Measurements from ENCODE around the gene SYT17. TPM values are rescaled to one million over a fixed set of nuclear protein-coding genes. Genes with fewer than 3 reads are reported as not detected.
"Not testable (repeated sequence)": the region's sequence is repeated elsewhere in the genome, so short reads cannot be mapped to it uniquely, and the experiment has no call there.

SYT17 gene
- total RNA-seq, 2 donors from 2014 or later: 3.9 to 9.2 TPM

DNA sequence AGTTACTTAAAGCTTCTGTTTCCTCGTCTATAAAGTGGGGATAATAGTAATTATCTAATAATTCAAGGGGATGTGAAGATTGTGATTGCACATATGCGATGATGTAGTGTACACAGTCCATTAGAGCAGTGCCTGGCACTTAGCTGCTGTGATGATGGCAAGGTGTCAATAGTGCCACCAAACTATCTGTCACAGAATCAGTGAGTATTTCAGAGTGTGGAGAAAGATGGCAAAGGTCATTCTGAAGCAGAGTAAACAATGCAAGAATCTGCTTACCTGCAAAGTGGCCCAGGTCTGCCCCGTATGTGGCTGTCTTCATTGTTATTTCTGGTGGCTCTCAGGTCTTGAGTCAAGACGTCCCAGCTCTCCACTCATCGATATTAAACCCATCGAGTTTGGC lies 15.1 kb downstream of the SYT17 start:
- no peak overlapping the region for H3K4me3 ChIP-seq
- H3K4me1 ChIP-seq: peaks cover 13% of the 10 kb centered on the region
- H3K36me3 ChIP-seq (replicated peaks in 1 of 2; ENCODE audit: insufficient read depth in 1 of 2, low read depth in 2 of 2): no peaks in the 10 kb centered on the region
- peaks cover 0 to 4% (median 0%) of the 10 kb centered on the region in 3 donors for H3K9me3 ChIP-seq
- intact Hi-C loops (cut with DNase I): no loop called here
- no peak for ATAC-seq
- H3K27me3 ChIP-seq: no peaks in the 10 kb centered on the region
- DNase-seq: no peak
- no peak for TF ChIP-seq POLR2A (IDR thresholded peaks at IDR 0.05)
- TF ChIP-seq, protein P1, sequence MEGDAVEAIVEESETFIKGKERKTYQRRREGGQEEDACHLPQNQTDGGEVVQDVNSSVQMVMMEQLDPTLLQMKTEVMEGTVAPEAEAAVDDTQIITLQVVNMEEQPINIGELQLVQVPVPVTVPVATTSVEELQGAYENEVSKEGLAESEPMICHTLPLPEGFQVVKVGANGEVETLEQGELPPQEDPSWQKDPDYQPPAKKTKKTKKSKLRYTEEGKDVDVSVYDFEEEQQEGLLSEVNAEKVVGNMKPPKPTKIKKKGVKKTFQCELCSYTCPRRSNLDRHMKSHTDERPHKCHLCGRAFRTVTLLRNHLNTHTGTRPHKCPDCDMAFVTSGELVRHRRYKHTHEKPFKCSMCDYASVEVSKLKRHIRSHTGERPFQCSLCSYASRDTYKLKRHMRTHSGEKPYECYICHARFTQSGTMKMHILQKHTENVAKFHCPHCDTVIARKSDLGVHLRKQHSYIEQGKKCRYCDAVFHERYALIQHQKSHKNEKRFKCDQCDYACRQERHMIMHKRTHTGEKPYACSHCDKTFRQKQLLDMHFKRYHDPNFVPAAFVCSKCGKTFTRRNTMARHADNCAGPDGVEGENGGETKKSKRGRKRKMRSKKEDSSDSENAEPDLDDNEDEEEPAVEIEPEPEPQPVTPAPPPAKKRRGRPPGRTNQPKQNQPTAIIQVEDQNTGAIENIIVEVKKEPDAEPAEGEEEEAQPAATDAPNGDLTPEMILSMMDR (IDR thresholded peaks at IDR 0.05): no peak
- peak overlapping the region in 1 of 4 donors; percentile 64 for H3K27ac ChIP-seq
- 79 to 83% methylated on average over 6 of the region's 6 CpGs for WGBS, 2 donors

DNA sequence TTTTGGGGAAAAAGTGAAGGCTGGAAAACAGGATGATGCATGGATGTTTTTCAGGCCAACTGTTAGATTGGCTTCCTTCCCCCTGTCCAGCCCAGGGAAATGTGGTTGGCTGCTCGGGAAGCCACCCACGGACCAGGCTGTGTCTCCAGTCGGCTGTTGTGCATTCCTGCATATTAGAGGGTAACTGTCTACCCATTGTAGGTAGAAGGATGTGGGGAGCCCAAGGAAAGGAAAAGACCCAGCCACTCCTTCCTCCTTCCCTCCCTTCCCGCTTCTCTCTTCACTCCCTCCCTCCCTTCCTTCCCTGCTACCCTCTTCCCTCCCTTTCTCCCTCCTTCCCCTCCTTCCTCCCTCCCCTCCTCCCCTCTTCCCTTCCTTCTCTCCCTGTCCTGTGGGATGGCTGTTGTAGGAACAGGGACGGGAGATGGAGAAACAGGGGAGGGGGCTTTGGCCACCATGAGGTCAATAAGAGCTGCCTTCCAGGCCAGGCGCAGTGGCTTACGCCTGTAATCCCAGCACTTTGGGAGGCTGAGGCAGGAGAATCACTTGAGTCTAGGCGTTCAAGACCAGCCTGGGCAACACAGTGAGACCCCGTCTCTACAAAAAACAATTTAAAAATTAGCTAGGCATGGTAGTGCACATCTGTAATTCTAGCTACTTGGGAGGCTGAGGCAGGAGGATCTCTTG lies 16.9 kb downstream of the SYT17 start:
- Histone ChIP-seq H3K27me3 (no peaks in the 10 kb centered on the region), H3K4me1 (peaks cover 13% of the 10 kb centered on the region), H3K4me3 (no peak overlapping the region), H3K9me3 (peaks cover 0 to 4% (median 0%) of the 10 kb centered on the region in 3 donors), H3K27ac (peak overlapping the region; percentile 20 to 70 (median 52)), H3K36me3 (replicated peaks in 1 of 2; ENCODE audit: insufficient read depth in 1 of 2, low read depth in 2 of 2) (no peaks in the 10 kb centered on the region)
- ATAC-seq (peak; percentile 72), DNase-seq (no peak)
- TF ChIP-seq POLR2A (IDR thresholded peaks at IDR 0.05): no peak
- TF ChIP-seq, protein P1 (IDR thresholded peaks at IDR 0.05): no peak
- WGBS, 2 donors: 62 to 67% methylated on average over 9 of the region's 9 CpGs
- intact Hi-C loops (cut with DNase I): no loop called here

DNA sequence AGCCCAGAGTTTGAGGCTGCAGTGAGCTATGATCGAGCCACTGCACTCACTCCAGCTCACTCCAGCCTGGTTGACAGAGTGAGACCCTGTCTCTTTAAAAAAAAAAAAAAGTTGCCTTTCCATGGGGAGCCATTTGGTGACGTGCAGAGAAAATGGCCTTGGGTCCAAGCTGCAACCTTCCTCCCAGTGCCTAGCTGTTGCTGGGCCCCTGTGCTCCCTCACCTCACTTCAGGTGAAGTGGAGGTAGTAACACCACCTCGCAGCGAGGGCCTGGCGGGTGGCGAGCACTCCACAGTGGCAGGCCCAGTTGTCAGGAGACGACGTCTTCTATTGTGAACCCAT lies 17.4 kb downstream of the SYT17 start:
- 74 to 83% methylated on average over 5 to 8 of the region's 8 CpGs for WGBS, 2 donors
- no peaks in the 10 kb centered on the region for H3K36me3 ChIP-seq (replicated peaks in 1 of 2; ENCODE audit: insufficient read depth in 1 of 2, low read depth in 2 of 2)
- H3K27me3 ChIP-seq: no peaks in the 10 kb centered on the region
- H3K4me1 ChIP-seq: peaks cover 13% of the 10 kb centered on the region
- no peak overlapping the region for H3K27ac ChIP-seq
- intact Hi-C loops (cut with DNase I): no loop called here
- no peak overlapping the region for H3K4me3 ChIP-seq
- DNase-seq (no peak), ATAC-seq (no peak)
- TF ChIP-seq POLR2A (IDR thresholded peaks at IDR 0.05): no peak
- TF ChIP-seq, protein P1 (IDR thresholded peaks at IDR 0.05): no peak
- H3K9me3 ChIP-seq: peaks cover 0 to 4% (median 0%) of the 10 kb centered on the region in 3 donors

DNA sequence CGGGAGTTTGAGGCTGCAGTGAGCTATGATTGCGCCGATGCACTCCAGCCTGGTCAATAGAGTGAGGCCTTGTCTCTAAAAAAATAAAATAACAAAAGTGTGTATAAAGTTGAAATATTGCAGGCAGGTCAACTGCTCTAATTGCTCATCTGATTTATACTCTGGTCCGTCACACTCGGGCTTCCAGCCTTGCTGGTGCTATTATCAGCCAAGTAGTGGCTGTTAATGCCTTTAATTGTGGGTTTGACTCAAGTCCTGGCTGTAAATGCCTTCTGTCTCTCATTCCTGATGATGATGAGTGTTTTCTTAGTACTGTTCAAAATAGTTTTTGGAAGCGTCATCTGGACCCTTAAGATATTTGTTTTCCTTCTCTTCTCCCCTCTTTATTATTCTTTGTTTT lies 18.4 kb downstream of the SYT17 start:
- H3K9me3 ChIP-seq: no peaks in the 10 kb centered on the region
- WGBS, 2 donors: 88 to 91% methylated on average over 6 of the region's 6 CpGs
- no peak overlapping the region for H3K27ac ChIP-seq
- DNase-seq (no peak), ATAC-seq (no peak)
- H3K4me1 ChIP-seq: peaks cover 13% of the 10 kb centered on the region
- no peak for TF ChIP-seq POLR2A (IDR thresholded peaks at IDR 0.05)
- TF ChIP-seq, protein P1 (IDR thresholded peaks at IDR 0.05): no peak
- intact Hi-C loops (cut with DNase I): no loop called here
- H3K4me3 ChIP-seq: no peak overlapping the region
- H3K36me3 ChIP-seq (replicated peaks in 1 of 2; ENCODE audit: insufficient read depth in 1 of 2, low read depth in 2 of 2): no peaks in the 10 kb centered on the region
- no peaks in the 10 kb centered on the region for H3K27me3 ChIP-seq

DNA sequence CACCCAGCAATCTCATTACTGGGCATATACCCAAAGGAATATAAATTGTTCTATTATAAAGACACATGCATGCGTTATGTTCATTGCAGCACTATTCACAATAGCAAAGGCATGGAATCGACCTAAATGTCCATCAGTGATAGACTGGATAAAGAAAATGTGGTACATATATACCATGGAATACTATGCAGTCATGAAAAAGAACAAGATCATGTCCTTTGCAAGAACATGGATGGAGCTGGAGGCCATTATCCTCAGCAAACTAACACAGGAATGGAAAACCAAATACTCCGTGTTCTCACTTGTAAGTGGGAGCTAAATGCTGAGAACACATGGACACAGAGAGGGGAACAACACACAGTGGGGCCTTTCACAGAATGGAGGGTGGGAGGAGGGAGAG lies 19.9 kb downstream of the SYT17 start:
- H3K36me3 ChIP-seq (replicated peaks in 1 of 2; ENCODE audit: insufficient read depth in 1 of 2, low read depth in 2 of 2); H3K27ac ChIP-seq; H3K4me3 ChIP-seq; H3K27me3 ChIP-seq; intact Hi-C loops (cut with DNase I); DNase-seq; H3K9me3 ChIP-seq; ATAC-seq: not testable (repeated sequence)
- WGBS, 2 donors: 73 to 74% methylated on average over 3 of the region's 3 CpGs
- peaks cover 13% of the 10 kb centered on the region for H3K4me1 ChIP-seq

Measured in body of pancreas (tissue), 4 donors.